CD1c-positive myeloid dendritic cell (primary cell): ENCODE measurements around the gene NOXO1.
"Not testable (repeated sequence)": the region's sequence is repeated elsewhere in the genome, so short reads cannot be mapped to it uniquely, and the experiment has no call there.

ENCODE experiments used
- DNase-seq: peaks from one replicate; pipeline ENCODE4 v3.0.0-alpha.2; 2016; ENCODE audit errors: extremely low spot score

NOXO1 gene

GRCh38 chr16:1942047-1942809, 39.0 kb downstream of the NOXO1 start:
- DNase-seq, result peak; percentile 81

- no peak for DNase-seq
Measured at GRCh38 chr16:1941162-1942046, 39.9 kb downstream of the NOXO1 start.

- peak; percentile 4 for DNase-seq
Measured at GRCh38 chr16:1940273-1941161, 40.8 kb downstream of the NOXO1 start.

- not testable (repeated sequence) for DNase-seq
Measured at GRCh38 chr16:1939833-1940232, 41.4 kb downstream of the NOXO1 start.

GRCh38 chr16:1938910-1939309, 42.4 kb downstream of the NOXO1 start:
- DNase-seq, result no peak

- peak; percentile 80 for DNase-seq
Measured at GRCh38 chr16:1938316-1938715, 43.0 kb downstream of the NOXO1 start.

- DNase-seq, result no peak
Measured at GRCh38 chr16:1936945-1937479, 44.3 kb downstream of the NOXO1 start.

GRCh38 chr16:1933097-1933661, 48.1 kb downstream of the NOXO1 start:
- DNase-seq, result no peak

- no peak for DNase-seq
Measured at GRCh38 chr16:1932050-1933028, 48.9 kb downstream of the NOXO1 start.

- DNase-seq, result no peak
Measured at GRCh38 chr16:1930338-1930720, 50.9 kb downstream of the NOXO1 start.

GRCh38 chr16:1929578-1930337, 51.5 kb downstream of the NOXO1 start:
- peak; percentile 94 for DNase-seq

- DNase-seq, result no peak
Measured at GRCh38 chr16:1929105-1929504, 52.2 kb downstream of the NOXO1 start.
